ENCODE data around the gene STK32C. TPM values are rescaled to one million over a fixed set of nuclear protein-coding genes. Genes with fewer than 3 reads are reported as not detected.

The STK32C gene
- total and polyA plus RNA-seq, 2 experiments from 2014 or later = 17.5 to 23.8 TPM

- no peak overlapping the region for H3K4me3 ChIP-seq
- H3K9me3 ChIP-seq (ENCODE audit: low read depth) = no peaks in the 10 kb centered on the region
- no peaks in the 10 kb centered on the region for H3K27me3 ChIP-seq
- H3K27ac ChIP-seq = no peak overlapping the region
- H3K36me3 ChIP-seq = no peaks in the 10 kb centered on the region
- TF ChIP-seq CTCF (IDR thresholded peaks at IDR 0.05; ENCODE audit: low read depth, low read length) = no peak
- DNase-seq (ENCODE audit: low read depth in 1 of 2, low spot score in 1 of 2) = no peak
- no peaks in the 10 kb centered on the region for H3K4me1 ChIP-seq (ENCODE audit: low read depth)
Observed at GRCh38 chr10:132258423-132258822, 49.3 kb downstream of the STK32C start.

GRCh38 chr10:132257907-132258306, 49.8 kb downstream of the STK32C start:
- no peaks in the 10 kb centered on the region for H3K4me1 ChIP-seq (ENCODE audit: low read depth)
- no peaks in the 10 kb centered on the region for H3K36me3 ChIP-seq
- no peak overlapping the region for H3K4me3 ChIP-seq
- H3K27me3 ChIP-seq = no peaks in the 10 kb centered on the region
- no peak for TF ChIP-seq CTCF (IDR thresholded peaks at IDR 0.05; ENCODE audit: low read depth, low read length)
- H3K27ac ChIP-seq = no peak overlapping the region
- DNase-seq (ENCODE audit: low read depth in 1 of 2, low spot score in 1 of 2) = no peak
- no peaks in the 10 kb centered on the region for H3K9me3 ChIP-seq (ENCODE audit: low read depth)

GRCh38 chr10:132257271-132257670, 50.5 kb downstream of the STK32C start:
- Histone ChIP-seq H3K27ac (no peak overlapping the region), H3K36me3 (no peaks in the 10 kb centered on the region), H3K9me3 (ENCODE audit: low read depth) (no peaks in the 10 kb centered on the region), H3K4me1 (ENCODE audit: low read depth) (no peaks in the 10 kb centered on the region), H3K27me3 (no peaks in the 10 kb centered on the region), H3K4me3 (no peak overlapping the region)
- no peak for TF ChIP-seq CTCF (IDR thresholded peaks at IDR 0.05; ENCODE audit: low read depth, low read length)
- peak in 1 of 2 donors; percentile 29 for DNase-seq (ENCODE audit: low read depth in 1 of 2, low spot score in 1 of 2)

- H3K27me3 ChIP-seq = no peaks in the 10 kb centered on the region
- H3K27ac ChIP-seq = no peak overlapping the region
- H3K4me1 ChIP-seq (ENCODE audit: low read depth) = no peaks in the 10 kb centered on the region
- H3K4me3 ChIP-seq = no peak overlapping the region
- no peak for TF ChIP-seq CTCF (IDR thresholded peaks at IDR 0.05; ENCODE audit: low read depth, low read length)
- DNase-seq (ENCODE audit: low read depth in 1 of 2, low spot score in 1 of 2) = no peak
- H3K9me3 ChIP-seq (ENCODE audit: low read depth) = no peaks in the 10 kb centered on the region
- H3K36me3 ChIP-seq = no peaks in the 10 kb centered on the region
Observed at GRCh38 chr10:132256866-132257265, 50.9 kb downstream of the STK32C start.

- Histone ChIP-seq H3K9me3 (ENCODE audit: low read depth) (no peaks in the 10 kb centered on the region), H3K4me1 (ENCODE audit: low read depth) (no peaks in the 10 kb centered on the region), H3K4me3 (no peak overlapping the region), H3K27me3 (no peaks in the 10 kb centered on the region), H3K36me3 (no peaks in the 10 kb centered on the region), H3K27ac (no peak overlapping the region)
- TF ChIP-seq CTCF (IDR thresholded peaks at IDR 0.05; ENCODE audit: low read depth, low read length) = no peak
- DNase-seq (ENCODE audit: low read depth in 1 of 2, low spot score in 1 of 2) = no peak
Observed at GRCh38 chr10:132255489-132256344, 52.0 kb downstream of the STK32C start.
